Right lobe of liver (tissue), 6 donors: ENCODE results near the gene MYEOV. TPM values are rescaled to one million over a fixed set of nuclear protein-coding genes. Genes with fewer than 3 reads are reported as not detected.

Source experiments
- ATAC-seq, 4 donors: fragments of 200-7000 bp; cut with Tn5 transposase; one replicate each; pipeline ENCODE4 v1.9.1; 2020; ENCODE audit warnings: mild to moderate bottlenecking in 4 of 4, moderate library complexity in 4 of 4
- DNase-seq, 3 donors: peaks; one replicate each; pipeline ENCODE4 v3.0.0-alpha.2; 2020
- H3K27ac ChIP-seq, 3 donors: fragments of 200-600 bp; one replicate each; pipeline ENCODE4 v1.8.0; 2022
- H3K27me3 ChIP-seq, 2 donors: fragments of 200-600 bp; one replicate each; pipeline ENCODE4 v1.8.0; 2022
- H3K36me3 ChIP-seq, 4 donors: fragments of 200-600 bp; sonication (generic) in 1 of 4; one replicate each; pipeline versions ENCODE4 v1.5.1 to v1.8.0; 2017 to 2022; ENCODE audit warnings: control low read depth in 1 of 4
- H3K4me1 ChIP-seq, 4 donors: fragments of 200-600 bp; sonication (generic) in 1 of 4; one replicate each; pipeline versions ENCODE4 v1.5.1 to v1.8.0; 2017 to 2022; ENCODE audit warnings: control low read depth in 1 of 4
- H3K4me3 ChIP-seq, 3 donors: fragments of 200-600 bp; one replicate each; pipeline ENCODE4 v1.8.0; 2022
- H3K9me3 ChIP-seq, 4 donors: fragments of 200-600 bp; sonication (generic) in 1 of 4; one replicate each; pipeline versions ENCODE4 v1.5.1 to v1.8.0; 2017 to 2022; ENCODE audit warnings: control low read depth in 1 of 4
- CTCF ChIP-seq, 4 donors: fragments of 200-600 bp in 3 of 4; fragments of 450-650 bp in 1 of 4; IDR thresholded peaks; one replicate each; pipeline versions ENCODE4 v1.5.1 to v1.8.0; 2016 to 2022; ENCODE audit warnings: antibody characterized with exemption in 4 of 4, mild to moderate bottlenecking in 2 of 4
- POLR2A ChIP-seq: fragments of 450-650 bp; IDR thresholded peaks from one replicate; pipeline ENCODE4 v1.6.1; 2017; ENCODE audit warnings: antibody characterized with exemption, mild to moderate bottlenecking
- WGBS: methylation state at CpG from one replicate; pipeline ENCODE4 v1.1.6; 2018; ENCODE audit warnings: low coverage, low lambda C conversion rate; ENCODE audit not compliant: insufficient coverage; ENCODE audit errors: missing lambda C conversion rate; 5-methylcytosine and 5-hydroxymethylcytosine counted together
- intact Hi-C, 2 donors: fragments of 100-400 bp; cut with DNase I; formaldehyde crosslinking; loops; one replicate each; pipeline versions ENCODE4 v1.11.2 to v1.14.1; 2022
- total RNA-seq, 6 experiments: library from RNA; depleted of rRNA in 2 of 6; stranded (reverse); fragments of >200 nt in 2 of 6; fragmentation: NEBNext Ultra II Directional in 3 of 6; extraction: Animal tissue kit (Norgen Biotek cat#: 25700) in 3 of 6; gene quantifications; one replicate each; pipeline versions ENCODE4 v1.1.0 to v1.2.4, GENCODE V29; 2016 to 2023
- donor health status: DM: no; HTN: yes; CAD: no.
- donor health status: DM: no; HTN: no; CAD: no.
- donor health status: DM: no; HTN: no; CAD: no.
- donor health status: DM: no; HTN: yes; CAD: no.
- donor health status: DM: no; HTN: yes; CAD: no.

Gene MYEOV
- total RNA-seq, 6 experiments from 2014 or later: 0.25 to 1.2 (median 0.70) TPM; not detected in 2

DNA sequence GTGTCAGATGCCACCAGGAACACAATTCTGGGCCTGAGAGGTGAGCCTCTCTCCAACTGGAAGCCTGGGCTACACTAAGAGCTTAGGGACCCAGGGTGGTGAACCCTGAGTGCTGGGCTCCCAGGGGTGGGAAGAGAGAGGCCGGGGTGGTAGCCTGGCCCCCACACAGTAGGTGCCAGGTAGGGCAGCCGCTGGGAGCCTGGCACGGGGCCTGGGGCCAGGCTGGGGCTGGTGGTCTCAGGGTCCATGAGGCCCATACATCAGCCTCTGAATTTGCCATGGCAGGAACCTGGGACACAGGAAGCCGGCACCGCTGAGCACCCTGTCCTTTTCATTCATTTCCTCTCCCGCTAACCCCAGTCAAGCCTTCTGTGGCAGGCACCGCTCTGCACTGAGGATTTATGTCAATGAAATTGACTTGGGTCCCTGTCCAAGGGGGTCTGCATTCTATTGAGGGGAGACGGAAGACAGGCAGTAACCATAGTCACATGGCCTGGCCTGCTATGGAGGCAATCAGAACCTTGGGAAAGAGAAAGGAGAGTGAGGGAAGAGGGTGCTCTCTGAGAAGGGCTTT lies 8.6 kb downstream of the MYEOV start:
- Histone ChIP-seq H3K36me3 (no peaks in the 10 kb centered on the region), H3K9me3 (no peaks in the 10 kb centered on the region), H3K27me3 (no peaks in the 10 kb centered on the region), H3K4me1 (peaks cover 0 to 22% (median 4%) of the 10 kb centered on the region in 4 donors), H3K4me3 (no peak overlapping the region), H3K27ac (no peak overlapping the region)
- intact Hi-C loops: loop anchor here in 1 of 2 donors (10.0 kb wide), 1 partner anchor 132 kb away; no protein-coding TSS in a partner anchor
- 84% methylated on average over 5 of the region's 8 CpGs for WGBS
- no peak for ATAC-seq
- DNase-seq: no peak
- TF ChIP-seq POLR2A (no peak), CTCF (IDR thresholded peaks at IDR 0.05) (no peak)

DNA sequence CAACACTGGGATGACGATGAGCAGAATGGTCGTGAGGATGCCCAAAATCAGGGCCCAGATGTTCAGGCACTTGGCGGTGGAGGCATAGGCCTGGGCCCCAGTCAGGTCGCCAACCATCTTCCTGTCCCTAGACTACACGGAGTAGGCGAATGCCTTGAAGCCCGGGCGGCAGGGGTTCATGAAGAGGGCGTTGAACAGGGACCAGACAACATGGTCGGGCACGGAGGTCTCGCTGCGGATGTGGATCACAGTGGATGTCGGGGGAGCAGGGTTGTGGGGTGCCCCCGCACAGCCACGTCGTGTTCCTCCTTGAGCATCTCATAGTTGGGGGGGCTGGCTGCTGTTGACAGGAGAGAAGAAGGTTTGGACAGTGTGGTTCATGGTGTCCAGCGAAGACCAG lies 9.5 kb downstream of the MYEOV start:
- TF ChIP-seq POLR2A (no peak), CTCF (IDR thresholded peaks at IDR 0.05) (no peak)
- DNase-seq: no peak
- H3K4me1 ChIP-seq: peaks cover 0 to 18% (median 4%) of the 10 kb centered on the region in 4 donors
- H3K36me3 ChIP-seq: no peaks in the 10 kb centered on the region
- no peak overlapping the region for H3K27ac ChIP-seq
- intact Hi-C loops: loop anchor here in 1 of 2 donors (10.0 kb wide), 1 partner anchor 131 kb away; no protein-coding TSS in a partner anchor
- no peak overlapping the region for H3K4me3 ChIP-seq
- ATAC-seq: no peak
- no peaks in the 10 kb centered on the region for H3K9me3 ChIP-seq
- H3K27me3 ChIP-seq: no peaks in the 10 kb centered on the region
- 94% methylated on average over 14 of the region's 18 CpGs for WGBS

GRCh38 chr11:69304258-69304657 lies 10.3 kb downstream of the MYEOV start:
- Histone ChIP-seq H3K9me3 (no peaks in the 10 kb centered on the region), H3K36me3 (no peaks in the 10 kb centered on the region), H3K4me1 (peaks cover 0 to 18% (median 4%) of the 10 kb centered on the region in 4 donors), H3K27ac (no peak overlapping the region), H3K4me3 (no peak overlapping the region), H3K27me3 (no peaks in the 10 kb centered on the region)
- 82% methylated on average over 1 of the region's 1 CpG for WGBS
- DNase-seq (no peak), ATAC-seq (no peak)
- intact Hi-C loops: loop anchor here in 1 of 2 donors (10.0 kb wide), 1 partner anchor 131 kb away; no protein-coding TSS in a partner anchor
- no peak for TF ChIP-seq CTCF (IDR thresholded peaks at IDR 0.05)
- TF ChIP-seq POLR2A: no peak

GRCh38 chr11:69304686-69305085 lies 10.7 kb downstream of the MYEOV start:
- WGBS: 85% methylated on average over 6 of the region's 6 CpGs
- H3K4me1 ChIP-seq: peaks cover 0 to 18% (median 4%) of the 10 kb centered on the region in 4 donors
- no peaks in the 10 kb centered on the region for H3K9me3 ChIP-seq
- H3K27ac ChIP-seq: no peak overlapping the region
- no peaks in the 10 kb centered on the region for H3K27me3 ChIP-seq
- TF ChIP-seq POLR2A (no peak), CTCF (IDR thresholded peaks at IDR 0.05) (no peak)
- no peak overlapping the region for H3K4me3 ChIP-seq
- no peak for DNase-seq
- ATAC-seq: no peak
- intact Hi-C loops: loop anchor here in 1 of 2 donors (10.0 kb wide), 1 partner anchor 130 kb away; no protein-coding TSS in a partner anchor
- H3K36me3 ChIP-seq: no peaks in the 10 kb centered on the region
